ENCODE data around the gene PLEKHD1.

GRCh38 chr14:69500736-69501135 lies 16.2 kb downstream of the PLEKHD1 start:
- TF ChIP-seq, protein P1, sequence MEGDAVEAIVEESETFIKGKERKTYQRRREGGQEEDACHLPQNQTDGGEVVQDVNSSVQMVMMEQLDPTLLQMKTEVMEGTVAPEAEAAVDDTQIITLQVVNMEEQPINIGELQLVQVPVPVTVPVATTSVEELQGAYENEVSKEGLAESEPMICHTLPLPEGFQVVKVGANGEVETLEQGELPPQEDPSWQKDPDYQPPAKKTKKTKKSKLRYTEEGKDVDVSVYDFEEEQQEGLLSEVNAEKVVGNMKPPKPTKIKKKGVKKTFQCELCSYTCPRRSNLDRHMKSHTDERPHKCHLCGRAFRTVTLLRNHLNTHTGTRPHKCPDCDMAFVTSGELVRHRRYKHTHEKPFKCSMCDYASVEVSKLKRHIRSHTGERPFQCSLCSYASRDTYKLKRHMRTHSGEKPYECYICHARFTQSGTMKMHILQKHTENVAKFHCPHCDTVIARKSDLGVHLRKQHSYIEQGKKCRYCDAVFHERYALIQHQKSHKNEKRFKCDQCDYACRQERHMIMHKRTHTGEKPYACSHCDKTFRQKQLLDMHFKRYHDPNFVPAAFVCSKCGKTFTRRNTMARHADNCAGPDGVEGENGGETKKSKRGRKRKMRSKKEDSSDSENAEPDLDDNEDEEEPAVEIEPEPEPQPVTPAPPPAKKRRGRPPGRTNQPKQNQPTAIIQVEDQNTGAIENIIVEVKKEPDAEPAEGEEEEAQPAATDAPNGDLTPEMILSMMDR (conservative IDR thresholded peaks at IDR 0.05 in 1 of 2, IDR thresholded peaks at IDR 0.05 in 1 of 2; ENCODE audit: extremely low read depth in 1 of 2, insufficient read depth in 1 of 2, low read depth in 1 of 2, low read length in 2 of 2), result no peak
- no peak for TF ChIP-seq EZH2 (IDR thresholded peaks at IDR 0.05; ENCODE audit: borderline replicate concordance, low read length)

All from mammary epithelial cell (primary cell).